Thoracic aorta (tissue), 2 donors: ENCODE measurements around the gene NRG2. TPM values are rescaled to one million over a fixed set of nuclear protein-coding genes. Genes with fewer than 3 reads are reported as not detected.

Experiments
- ATAC-seq: fragments of 150-250 bp; one replicate; pipeline ENCODE4 v1.8.0; 2017; ENCODE audit warnings: low read depth; ENCODE audit not compliant: insufficient number of reproducible peaks, low FRiP score
- DNase-seq: peaks from one replicate; pipeline ENCODE4 v3.0.0-alpha.2; 2020; ENCODE audit warnings: low spot score
- H3K27ac ChIP-seq, 2 donors: fragments of 200-600 bp; sonication (generic); 1 replicate in 1 of 2; 2 replicates in 1 of 2; pipeline ENCODE4 v1.5.1; 2016; ENCODE audit warnings: mild to moderate bottlenecking in 2 of 2, moderate library complexity in 2 of 2
- H3K27me3 ChIP-seq: fragments of 200-600 bp; sonication (generic); replicated peaks from 2 replicates; pipeline ENCODE4 v1.6.0; 2016; ENCODE audit warnings: mild to moderate bottlenecking; ENCODE audit not compliant: insufficient read depth
- H3K36me3 ChIP-seq: fragments of 200-600 bp; sonication (generic); one replicate; pipeline ENCODE4 v1.5.1; 2016
- H3K4me1 ChIP-seq, 2 donors: fragments of 200-600 bp; sonication (generic); 1 replicate in 1 of 2; 2 replicates in 1 of 2; pipeline versions ENCODE4 v1.5.1 to v1.6.0; 2016; ENCODE audit warnings: low read depth in 2 of 2, mild to moderate bottlenecking in 1 of 2; ENCODE audit not compliant: control insufficient read depth in 1 of 2
- H3K4me3 ChIP-seq: fragments of 200-600 bp; sonication (generic); 2 replicates; pipeline ENCODE4 v1.5.1; 2016; ENCODE audit warnings: mild to moderate bottlenecking
- H3K9me3 ChIP-seq: fragments of 200-600 bp; sonication (generic); 2 replicates; pipeline ENCODE4 v1.5.1; 2016
- total RNA-seq, 2 donors: library from RNA; depleted of rRNA; stranded (reverse); fragments of >200 nt; gene quantifications; one replicate each; pipeline versions ENCODE4 v1.1.0 to v1.2.3, GENCODE V29; 2016
- TF ChIP-seq, protein P1 (sequence below): fragments of 200-600 bp; sonication (generic); IDR thresholded peaks from one replicate; pipeline ENCODE4 v1.5.1; 2019; ENCODE audit warnings: antibody characterized with exemption

The NRG2 gene
- total RNA-seq, 2 donors from 2014 or later: 2.3 to 6.9 TPM

DNA sequence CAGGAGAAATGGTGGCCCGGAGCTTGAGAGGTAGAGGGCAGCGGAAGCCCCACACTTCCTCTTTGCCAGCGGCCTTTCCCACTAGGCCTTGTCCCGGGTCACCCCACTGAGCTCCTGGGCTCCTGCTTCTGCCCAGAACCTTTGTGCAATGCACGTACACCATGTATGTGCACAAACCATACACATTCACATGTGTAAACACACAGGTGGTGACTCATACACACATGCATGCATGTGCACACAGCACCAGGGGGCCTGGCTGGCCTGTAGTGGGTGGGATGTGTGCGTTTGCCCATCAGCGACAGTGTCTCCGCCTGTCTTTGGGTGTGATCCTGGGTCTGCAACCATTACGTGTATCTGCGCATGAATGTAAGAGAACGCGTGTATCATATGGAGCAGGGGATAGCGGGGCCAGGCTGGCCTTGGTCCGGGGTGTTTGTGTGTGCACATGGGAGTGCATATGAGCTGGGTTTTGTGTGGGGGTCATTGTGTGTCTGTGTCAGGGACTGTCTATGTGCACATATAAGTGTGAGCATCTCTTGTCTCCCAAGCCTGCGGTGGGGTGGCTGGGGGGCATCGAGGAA is 203.8 kb downstream of the NRG2 start:
- no peaks in the 10 kb centered on the region for H3K4me1 ChIP-seq
- H3K9me3 ChIP-seq: no peaks in the 10 kb centered on the region
- ATAC-seq (no peak), DNase-seq (no peak)
- TF ChIP-seq, protein P1, sequence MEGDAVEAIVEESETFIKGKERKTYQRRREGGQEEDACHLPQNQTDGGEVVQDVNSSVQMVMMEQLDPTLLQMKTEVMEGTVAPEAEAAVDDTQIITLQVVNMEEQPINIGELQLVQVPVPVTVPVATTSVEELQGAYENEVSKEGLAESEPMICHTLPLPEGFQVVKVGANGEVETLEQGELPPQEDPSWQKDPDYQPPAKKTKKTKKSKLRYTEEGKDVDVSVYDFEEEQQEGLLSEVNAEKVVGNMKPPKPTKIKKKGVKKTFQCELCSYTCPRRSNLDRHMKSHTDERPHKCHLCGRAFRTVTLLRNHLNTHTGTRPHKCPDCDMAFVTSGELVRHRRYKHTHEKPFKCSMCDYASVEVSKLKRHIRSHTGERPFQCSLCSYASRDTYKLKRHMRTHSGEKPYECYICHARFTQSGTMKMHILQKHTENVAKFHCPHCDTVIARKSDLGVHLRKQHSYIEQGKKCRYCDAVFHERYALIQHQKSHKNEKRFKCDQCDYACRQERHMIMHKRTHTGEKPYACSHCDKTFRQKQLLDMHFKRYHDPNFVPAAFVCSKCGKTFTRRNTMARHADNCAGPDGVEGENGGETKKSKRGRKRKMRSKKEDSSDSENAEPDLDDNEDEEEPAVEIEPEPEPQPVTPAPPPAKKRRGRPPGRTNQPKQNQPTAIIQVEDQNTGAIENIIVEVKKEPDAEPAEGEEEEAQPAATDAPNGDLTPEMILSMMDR: no peak
- no peaks in the 10 kb centered on the region for H3K27me3 ChIP-seq
- no peaks in the 10 kb centered on the region for H3K36me3 ChIP-seq
- H3K27ac ChIP-seq: no peak overlapping the region
- no peak overlapping the region for H3K4me3 ChIP-seq

DNA sequence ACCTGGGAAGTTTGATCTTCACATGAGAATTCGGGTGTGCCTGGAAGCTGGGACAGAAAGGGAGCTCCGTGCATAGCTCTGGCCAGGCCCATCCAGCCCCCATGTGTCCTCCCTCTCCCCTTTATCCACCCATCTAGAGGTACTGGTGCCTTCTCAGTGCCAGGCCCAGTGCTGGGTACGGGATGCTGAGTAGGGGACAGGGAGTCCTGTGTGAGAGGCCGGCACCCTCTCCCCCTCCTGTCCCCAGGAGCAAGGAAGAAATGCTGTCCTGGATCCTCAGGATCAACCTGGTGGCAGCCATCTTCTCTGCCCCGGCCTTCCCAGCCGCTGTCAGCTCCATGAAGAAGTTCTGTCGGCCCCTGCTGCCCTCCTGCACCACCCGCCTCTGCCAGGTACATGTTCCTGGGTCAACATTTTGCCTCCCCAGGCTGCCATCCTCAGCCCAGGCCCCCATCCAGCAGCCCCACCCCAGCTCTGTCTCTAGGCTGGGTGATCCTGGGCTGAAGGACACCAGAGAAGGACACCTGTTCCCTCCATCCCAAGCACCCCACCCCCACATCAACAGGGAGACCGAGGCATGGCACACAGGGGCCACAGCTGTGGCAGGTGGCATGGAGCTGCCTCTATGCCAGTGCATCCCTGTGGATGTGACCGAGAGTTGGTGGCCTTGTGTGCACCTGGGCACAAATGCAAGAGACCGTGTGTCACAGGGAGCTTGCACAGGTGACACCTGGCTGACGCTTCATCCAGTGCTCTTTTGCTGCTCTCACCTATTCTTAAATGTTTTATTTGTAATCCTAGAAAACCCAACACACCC is 204.5 kb downstream of the NRG2 start:
- Histone ChIP-seq H3K4me1 (no peaks in the 10 kb centered on the region), H3K9me3 (no peaks in the 10 kb centered on the region), H3K4me3 (no peak overlapping the region), H3K27me3 (no peaks in the 10 kb centered on the region), H3K27ac (no peak overlapping the region), H3K36me3 (no peaks in the 10 kb centered on the region)
- ATAC-seq (no peak), DNase-seq (no peak)
- TF ChIP-seq, protein P1: no peak

DNA sequence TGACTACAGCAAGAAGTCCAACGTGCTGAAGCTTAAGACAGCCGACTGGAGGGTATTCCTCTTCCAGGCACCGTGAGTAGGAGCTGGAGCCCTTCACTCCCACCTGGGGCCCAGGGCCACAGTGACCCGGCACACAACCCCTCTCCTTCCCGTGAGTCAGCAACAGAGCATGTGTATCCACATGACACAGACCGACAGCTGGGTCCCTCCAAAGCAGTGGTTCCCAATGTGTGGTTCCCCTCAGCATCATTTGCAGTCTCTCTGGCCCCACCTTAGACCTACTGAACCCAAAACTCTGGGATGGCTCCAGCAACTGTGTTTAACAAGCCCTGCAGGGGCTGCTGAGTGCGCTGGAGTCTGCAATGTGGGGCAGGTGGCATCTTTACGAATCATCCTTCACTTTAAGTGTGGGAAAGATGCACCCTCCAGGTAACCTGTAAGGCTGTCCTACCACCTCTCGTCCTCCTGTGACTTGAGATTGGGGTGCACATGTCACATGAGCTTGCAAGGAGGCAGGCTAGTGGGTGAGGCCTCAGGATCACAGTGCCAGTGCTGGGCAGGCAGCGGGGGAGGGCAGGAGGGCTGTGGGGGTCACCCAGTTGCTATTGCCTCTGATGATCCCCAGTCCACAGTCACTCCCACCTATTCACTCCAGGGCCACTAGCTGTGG is 205.3 kb downstream of the NRG2 start:
- Histone ChIP-seq H3K4me1 (no peaks in the 10 kb centered on the region), H3K9me3 (no peaks in the 10 kb centered on the region), H3K4me3 (no peak overlapping the region), H3K27me3 (no peaks in the 10 kb centered on the region), H3K27ac (no peak overlapping the region), H3K36me3 (no peaks in the 10 kb centered on the region)
- TF ChIP-seq, protein P1: no peak
- DNase-seq (no peak), ATAC-seq (no peak)

DNA sequence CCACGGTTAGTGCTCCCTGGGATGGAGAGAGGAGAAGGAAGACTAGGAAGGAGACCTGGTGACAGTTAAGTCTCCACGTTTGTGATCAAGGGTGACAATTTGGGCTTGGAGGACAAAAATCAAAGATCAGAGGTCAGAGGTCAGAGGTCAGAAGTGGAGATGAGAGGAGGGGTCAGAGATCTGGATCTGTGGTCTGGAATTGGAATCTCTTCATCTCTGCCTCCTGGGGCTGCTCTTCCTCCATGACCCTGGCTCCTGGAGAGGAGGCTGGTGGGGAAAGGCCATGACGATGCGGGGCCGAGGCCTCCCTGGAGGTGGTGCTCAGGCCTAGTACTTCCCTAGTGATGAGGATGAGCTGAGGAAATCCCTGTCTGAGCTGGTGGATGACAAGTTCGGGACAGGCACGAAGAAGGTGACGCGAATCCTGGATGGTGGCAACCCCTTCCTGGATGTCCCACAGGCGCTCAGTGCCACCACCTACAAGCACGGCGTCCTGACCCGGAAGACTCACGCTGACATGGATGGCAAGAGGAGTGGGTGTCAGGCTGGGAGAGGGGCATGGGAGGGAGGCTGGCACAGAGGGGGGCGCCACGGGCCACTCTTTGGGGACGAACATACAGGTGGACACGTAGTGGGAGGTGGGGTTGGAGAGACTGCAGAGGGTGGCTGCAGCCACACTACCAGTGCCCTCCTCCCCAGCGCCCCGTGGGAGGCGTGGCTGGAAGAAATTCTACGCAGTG is 206.5 kb downstream of the NRG2 start:
- DNase-seq (no peak), ATAC-seq (no peak)
- TF ChIP-seq, protein P1: no peak
- no peaks in the 10 kb centered on the region for H3K4me1 ChIP-seq
- no peaks in the 10 kb centered on the region for H3K9me3 ChIP-seq
- H3K27me3 ChIP-seq: no peaks in the 10 kb centered on the region
- no peaks in the 10 kb centered on the region for H3K36me3 ChIP-seq
- H3K4me3 ChIP-seq: no peak overlapping the region
- no peak overlapping the region for H3K27ac ChIP-seq

DNA sequence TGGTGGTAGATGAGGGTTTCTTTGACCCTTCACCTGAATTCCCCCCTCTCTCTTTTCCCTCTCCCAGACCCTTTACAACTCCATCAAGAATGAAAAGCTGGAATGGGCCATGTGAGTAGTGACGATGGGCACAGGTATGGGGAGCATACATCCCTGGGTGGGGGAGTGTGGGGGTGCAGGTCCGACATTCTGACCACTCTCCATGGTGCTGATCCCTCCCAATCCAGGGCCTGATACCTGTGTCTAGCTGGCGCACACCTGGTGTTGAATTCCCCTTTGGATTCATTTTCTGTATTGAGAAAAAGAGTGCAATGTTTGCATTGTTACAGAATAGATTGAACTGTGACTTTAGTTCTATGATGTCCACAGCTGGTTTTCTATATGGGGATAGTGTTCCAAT is 207.4 kb downstream of the NRG2 start:
- no peak overlapping the region for H3K27ac ChIP-seq
- H3K4me3 ChIP-seq: no peak overlapping the region
- H3K36me3 ChIP-seq: no peaks in the 10 kb centered on the region
- H3K27me3 ChIP-seq: no peaks in the 10 kb centered on the region
- no peaks in the 10 kb centered on the region for H3K4me1 ChIP-seq
- no peaks in the 10 kb centered on the region for H3K9me3 ChIP-seq
- TF ChIP-seq, protein P1: no peak
- no peak for ATAC-seq
- DNase-seq: no peak
